Measurements from ENCODE around the gene USB1.

The USB1 gene

GRCh38 chr16:58020628-58021521 is 19.7 kb downstream of the USB1 start:
- DNase-seq = peak; percentile 47

- no peak for DNase-seq
Measured at GRCh38 chr16:58021661-58022551, 20.7 kb downstream of the USB1 start.

GRCh38 chr16:58022601-58023371 is 21.6 kb downstream of the USB1 start:
- DNase-seq = no peak

GRCh38 chr16:58024486-58025350 is 23.5 kb downstream of the USB1 start:
- no peak for DNase-seq

GRCh38 chr16:58025351-58026138 is 24.3 kb downstream of the USB1 start, which contains the start of gene MMP15:
Gene MMP15 (plus strand): TSS chr16:58025754. CDS start chr16:58026351, 597 bp downstream.
- peak; percentile 38 for DNase-seq

- no peak for DNase-seq
Measured at GRCh38 chr16:58026139-58026704, 25.0 kb downstream of the USB1 start.

- DNase-seq = no peak
Measured at GRCh38 chr16:58026705-58027160, 25.5 kb downstream of the USB1 start.

GRCh38 chr16:58027161-58027915 is 26.1 kb downstream of the USB1 start:
- no peak for DNase-seq

GRCh38 chr16:58027916-58028455 is 26.8 kb downstream of the USB1 start:
- no peak for DNase-seq

GRCh38 chr16:58028541-58029070 is 27.4 kb downstream of the USB1 start:
- no peak for DNase-seq

GRCh38 chr16:58029410-58029809 is 28.2 kb downstream of the USB1 start:
- no peak for DNase-seq

- DNase-seq = no peak
Measured at GRCh38 chr16:58030136-58030840, 29.1 kb downstream of the USB1 start.

GRCh38 chr16:58031016-58031800 is 30.0 kb downstream of the USB1 start:
- no peak for DNase-seq

- no peak for DNase-seq
Measured at GRCh38 chr16:58032710-58033293, 31.6 kb downstream of the USB1 start.

GRCh38 chr16:58034128-58034685 is 33.0 kb downstream of the USB1 start:
- DNase-seq = no peak

- no peak for DNase-seq
Measured at GRCh38 chr16:58034774-58035173, 33.6 kb downstream of the USB1 start.
